Esophagus muscularis mucosa (tissue), 4 donors: ENCODE results near the gene SUV39H1. TPM values are rescaled to one million over a fixed set of nuclear protein-coding genes. Genes with fewer than 3 reads are reported as not detected.

Experiments
- DNase-seq: peaks from one replicate; pipeline ENCODE4 v3.0.0-alpha.2; 2017; ENCODE audit errors: extremely low spot score
- H3K27ac ChIP-seq, 4 donors: fragments of 200-600 bp; sonication (generic); replicated peaks in 1 of 4; 1 replicate in 3 of 4; 2 replicates in 1 of 4; pipeline ENCODE4 v1.5.1; 2016 to 2019; ENCODE audit warnings: mild to moderate bottlenecking in 1 of 4
- H3K27me3 ChIP-seq, 4 donors: fragments of 200-600 bp; sonication (generic); one replicate each; pipeline versions ENCODE4 v1.5.1 to v1.6.0; 2016 to 2019
- H3K36me3 ChIP-seq, 4 donors: fragments of 200-600 bp; sonication (generic); one replicate each; pipeline ENCODE4 v1.5.1; 2016 to 2019
- H3K4me1 ChIP-seq, 4 donors: fragments of 200-600 bp; sonication (generic); one replicate each; pipeline ENCODE4 v1.5.1; 2016 to 2019
- H3K4me3 ChIP-seq, 4 donors: fragments of 200-600 bp; sonication (generic); 1 replicate in 2 of 4; 2 replicates in 2 of 4; pipeline ENCODE4 v1.5.1; 2016 to 2019; ENCODE audit warnings: mild to moderate bottlenecking in 4 of 4, moderate library complexity in 1 of 4
- H3K9me3 ChIP-seq, 4 donors: fragments of 200-600 bp; sonication (generic); 1 replicate in 3 of 4; 2 replicates in 1 of 4; pipeline ENCODE4 v1.5.1; 2016 to 2019
- CTCF ChIP-seq, 3 experiments: fragments of 200-600 bp in 2 of 3; fragments of 450-650 bp in 1 of 3; sonication (generic) in 2 of 3; IDR thresholded peaks; one replicate each; pipeline ENCODE4 v1.5.1; 2017 to 2019; ENCODE audit warnings: antibody characterized with exemption in 3 of 3, mild to moderate bottlenecking in 2 of 3, moderate library complexity in 1 of 3
- EP300 ChIP-seq: sonication (generic); formaldehyde crosslinking; IDR thresholded peaks from one replicate; pipeline ENCODE4 v1.6.1; 2017; ENCODE audit warnings: antibody characterized with exemption
- POLR2A ChIP-seq: fragments of 450-650 bp; IDR thresholded peaks from one replicate; pipeline ENCODE4 v1.6.1; 2017; ENCODE audit warnings: antibody characterized with exemption, moderate library complexity, mild to moderate bottlenecking, low read depth
- POLR2AphosphoS5 ChIP-seq, 2 donors: sonication (generic); formaldehyde crosslinking; IDR thresholded peaks; one replicate each; pipeline ENCODE4 v1.6.1; 2017; ENCODE audit warnings: antibody characterized with exemption in 2 of 2
- WGBS: methylation state at CpG from one replicate; pipeline ENCODE4 v1.1.5; 2018; 5-methylcytosine and 5-hydroxymethylcytosine counted together
- intact Hi-C: fragments of 100-400 bp; cut with DNase I; formaldehyde crosslinking; loops from one replicate; pipeline ENCODE4 v1.15.1; 2023
- total RNA-seq, 4 donors: library from RNA; depleted of rRNA; stranded (reverse); fragments of >200 nt; gene quantifications; one replicate each; pipeline versions ENCODE4 v1.1.0 to v1.2.1, GENCODE V29; 2016

SUV39H1 gene
- total RNA-seq, 4 donors from 2014 or later = 2.5 to 4.5 (median 4.3) TPM

GRCh38 chrX:48683411-48683982, 13.0 kb upstream of the SUV39H1 start, which contains the start of gene WAS:
Gene WAS (plus strand): TSS chrX:48683799. CDS start chrX:48683854, 55 bp downstream.
- peak within 1 kb of the TSS; percentile 7 to 46 (median 22) for H3K4me3 ChIP-seq
- peaks cover 0 to 10% (median 2%) of the 10 kb centered on the region in 4 donors for H3K27me3 ChIP-seq
- 72% methylated on average over 13 of the region's 13 CpGs for WGBS
- intact Hi-C loops = no loop called here
- no peak for TF ChIP-seq POLR2A
- no peak for TF ChIP-seq CTCF (IDR thresholded peaks at IDR 0.05)
- TF ChIP-seq EP300 = no peak
- no peak for TF ChIP-seq POLR2AphosphoS5 (IDR thresholded peaks at IDR 0.05)
- no peaks in the 10 kb centered on the region for H3K9me3 ChIP-seq
- peak within 1 kb of the TSS in 3 of 4 donors; percentile 1 to 38 (median 20) for H3K27ac ChIP-seq
- no peak for DNase-seq
- no peaks in the 10 kb centered on the region for H3K36me3 ChIP-seq
- no peaks in the 10 kb centered on the region for H3K4me1 ChIP-seq

- Histone ChIP-seq H3K4me1 (no peaks in the 10 kb centered on the region), H3K27ac (no peak overlapping the region), H3K9me3 (no peaks in the 10 kb centered on the region), H3K4me3 (peak overlapping the region; percentile 7 to 46 (median 22)), H3K36me3 (no peaks in the 10 kb centered on the region), H3K27me3 (peaks cover 0 to 15% (median 2%) of the 10 kb centered on the region in 4 donors)
- DNase-seq = no peak
- 73% methylated on average over 7 of the region's 7 CpGs for WGBS
- intact Hi-C loops = no loop called here
- no peak for TF ChIP-seq EP300
- TF ChIP-seq CTCF (IDR thresholded peaks at IDR 0.05) = no peak
- TF ChIP-seq POLR2A = no peak
- TF ChIP-seq POLR2AphosphoS5 (IDR thresholded peaks at IDR 0.05) = no peak
These were observed 12.4 kb upstream of the SUV39H1 start for GRCh38 chrX:48684134-48684533.

DNA sequence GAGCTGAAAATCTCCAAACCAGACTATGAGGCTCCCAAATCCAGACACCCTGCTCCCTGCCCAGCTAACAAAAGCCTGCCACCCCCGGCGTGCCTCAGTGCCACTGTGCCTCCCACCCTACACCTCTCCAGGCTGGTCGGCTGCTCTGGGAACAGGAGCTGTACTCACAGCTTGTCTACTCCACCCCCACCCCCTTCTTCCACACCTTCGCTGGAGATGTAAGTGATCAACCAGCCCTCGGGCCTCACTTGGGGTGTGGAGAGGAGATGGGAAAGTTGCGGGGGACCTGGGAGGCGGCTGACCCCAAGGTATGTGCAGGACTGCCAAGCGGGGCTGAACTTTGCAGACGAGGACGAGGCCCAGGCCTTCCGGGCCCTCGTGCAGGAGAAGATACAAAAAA, 11.1 kb upstream of the SUV39H1 start:
- WGBS = 77% methylated on average over 12 of the region's 12 CpGs
- no peak overlapping the region for H3K4me3 ChIP-seq
- H3K4me1 ChIP-seq = no peaks in the 10 kb centered on the region
- no peaks in the 10 kb centered on the region for H3K36me3 ChIP-seq
- no peaks in the 10 kb centered on the region for H3K9me3 ChIP-seq
- H3K27me3 ChIP-seq = peaks cover 0 to 15% (median 2%) of the 10 kb centered on the region in 4 donors
- intact Hi-C loops = no loop called here
- no peak for TF ChIP-seq EP300
- TF ChIP-seq CTCF (IDR thresholded peaks at IDR 0.05) = no peak
- TF ChIP-seq POLR2A = no peak
- H3K27ac ChIP-seq = no peak overlapping the region
- no peak for DNase-seq

GRCh38 chrX:48688531-48689150, 7.9 kb upstream of the SUV39H1 start:
- Histone ChIP-seq H3K27ac (no peak overlapping the region), H3K27me3 (peaks cover 0 to 13% (median 4%) of the 10 kb centered on the region in 4 donors), H3K9me3 (no peaks in the 10 kb centered on the region), H3K4me3 (no peak overlapping the region), H3K4me1 (no peaks in the 10 kb centered on the region), H3K36me3 (no peaks in the 10 kb centered on the region)
- DNase-seq = no peak
- intact Hi-C loops = no loop called here
- 64% methylated on average over 12 of the region's 19 CpGs for WGBS
- no peak for TF ChIP-seq CTCF (IDR thresholded peaks at IDR 0.05)
- TF ChIP-seq POLR2AphosphoS5 (IDR thresholded peaks at IDR 0.05) = no peak
- TF ChIP-seq EP300 = no peak
- TF ChIP-seq POLR2A = no peak
